WTC11 (cell line): Measurements from ENCODE around the gene CEP170B. TPM values are rescaled to one million over a fixed set of nuclear protein-coding genes. Genes with fewer than 3 reads are reported as not detected.

Source experiments
- ATAC-seq: fragments of 200-7000 bp; cut with Tn5 transposase; 2 replicates; pipeline ENCODE4 v1.10.0; 2021; ENCODE audit warnings: mild to moderate bottlenecking, moderate library complexity
- CTCF ChIA-PET: fragments of 300-600 bp; sonication (Branson Sonifier 250); formaldehyde crosslinking; loops from one replicate; lab custom pipeline; 2021; ENCODE audit warnings: antibody characterized with exemption; lab: Charles Lee
- POLR2A ChIA-PET: fragments of 350-600 bp; sonication (Branson Sonifier 250); formaldehyde crosslinking; loops from one replicate; lab custom pipeline; 2021; ENCODE audit warnings: antibody characterized with exemption; lab: Charles Lee
- DNase-seq: peaks from one replicate; pipeline ENCODE4 v3.0.0; 2021; ENCODE audit warnings: low spot score
- H3K27ac Mint-ChIP-seq: 2 replicates; pipeline ENCODE4 v1.8.0; 2021; ENCODE audit warnings: mixed read lengths
- H3K27me3 Mint-ChIP-seq: 2 replicates; pipeline ENCODE4 v1.8.0; 2021; ENCODE audit warnings: low read depth, mild to moderate bottlenecking, moderate library complexity, mixed read lengths
- H3K36me3 Mint-ChIP-seq: 2 replicates; pipeline ENCODE4 v1.8.0; 2021; ENCODE audit warnings: mixed read lengths
- H3K4me1 Mint-ChIP-seq: 2 replicates; pipeline ENCODE4 v1.8.0; 2022; ENCODE audit warnings: mixed read lengths
- H3K4me3 Mint-ChIP-seq: 2 replicates; pipeline ENCODE4 v1.8.0; 2021; ENCODE audit warnings: mild to moderate bottlenecking, moderate library complexity, mixed read lengths
- H3K9me3 Mint-ChIP-seq: 2 replicates; pipeline ENCODE4 v1.8.0; 2021; ENCODE audit warnings: mixed read lengths
- AFF4 ChIP-seq: sonication (generic); formaldehyde crosslinking; IDR thresholded peaks from 2 replicates; pipeline ENCODE4 v1.8.1; 2023; ENCODE audit warnings: mild to moderate bottlenecking, missing genetic modification reagents, borderline replicate concordance
- AR ChIP-seq: fragments of 250-450 bp; sonication (Bioruptor Pico); IDR thresholded peaks from 2 replicates; pipeline ENCODE4 v1.9.0; 2021; ENCODE audit warnings: mild to moderate bottlenecking
- ATF2 ChIP-seq: sonication (generic); formaldehyde crosslinking; IDR thresholded peaks from 2 replicates; pipeline ENCODE4 v1.8.1; 2022; ENCODE audit warnings: low read depth, missing genetic modification reagents, borderline replicate concordance
- CDX4 ChIP-seq: fragments of 250-450 bp; sonication (Bioruptor Pico); IDR thresholded peaks from 2 replicates; pipeline ENCODE4 v1.9.0; 2021; ENCODE audit warnings: moderate library complexity, mild to moderate bottlenecking, inconsistent platforms, borderline replicate concordance
- CREM ChIP-seq: sonication (generic); formaldehyde crosslinking; IDR thresholded peaks from 2 replicates; pipeline ENCODE4 v1.8.1; 2022; ENCODE audit warnings: mild to moderate bottlenecking, missing genetic modification reagents, moderate library complexity
- CTCF ChIP-seq: fragments of 200-600 bp; IDR thresholded peaks from 2 replicates; pipeline ENCODE4 v1.8.0; 2022; ENCODE audit warnings: antibody characterized with exemption
- E2F4 ChIP-seq: sonication (generic); formaldehyde crosslinking; IDR thresholded peaks from 2 replicates; pipeline ENCODE4 v1.8.1; 2022; ENCODE audit warnings: low read depth, mild to moderate bottlenecking, moderate library complexity, missing genetic modification reagents, borderline replicate concordance
- FOXP1 ChIP-seq: sonication (generic); formaldehyde crosslinking; IDR thresholded peaks from 2 replicates; pipeline ENCODE4 v1.8.0; 2022; ENCODE audit warnings: missing genetic modification reagents, mild to moderate bottlenecking, moderate library complexity, borderline replicate concordance
- JAZF1 ChIP-seq: fragments of 250-450 bp; sonication (Bioruptor Pico); IDR thresholded peaks from 2 replicates; pipeline ENCODE4 v1.9.0; 2021; ENCODE audit warnings: moderate library complexity, mild to moderate bottlenecking, inconsistent platforms
- MAX ChIP-seq: sonication (generic); formaldehyde crosslinking; IDR thresholded peaks from 2 replicates; pipeline ENCODE4 v1.8.0; 2022; ENCODE audit warnings: mild to moderate bottlenecking, missing genetic modification reagents
- RORB ChIP-seq: fragments of 250-450 bp; sonication (Bioruptor Pico); IDR thresholded peaks from 2 replicates; pipeline ENCODE4 v1.9.0; 2021; ENCODE audit warnings: mild to moderate bottlenecking
- STAT6 ChIP-seq: sonication (generic); formaldehyde crosslinking; conservative IDR thresholded peaks from 2 replicates; pipeline ENCODE4 v1.8.1; 2023; ENCODE audit warnings: mild to moderate bottlenecking, low read depth, missing genetic modification reagents, moderate library complexity
- TCF7 ChIP-seq: sonication (generic); formaldehyde crosslinking; IDR thresholded peaks from 2 replicates; pipeline ENCODE4 v1.8.0; 2022; ENCODE audit warnings: mild to moderate bottlenecking, low read depth, missing genetic modification reagents, moderate library complexity
- TP53 ChIP-seq: sonication (generic); formaldehyde crosslinking; IDR thresholded peaks from 2 replicates; pipeline ENCODE4 v1.8.1; 2023; ENCODE audit warnings: mild to moderate bottlenecking, missing genetic modification reagents
- ZBTB21 ChIP-seq: sonication (generic); formaldehyde crosslinking; IDR thresholded peaks from 2 replicates; pipeline ENCODE4 v1.8.1; 2023; ENCODE audit warnings: mild to moderate bottlenecking, missing genetic modification reagents, borderline replicate concordance
- ZNF232 ChIP-seq: sonication (generic); formaldehyde crosslinking; IDR thresholded peaks from 2 replicates; pipeline ENCODE4 v1.8.0; 2022; ENCODE audit warnings: mild to moderate bottlenecking, missing genetic modification reagents
- ZNF512 ChIP-seq: sonication (generic); formaldehyde crosslinking; IDR thresholded peaks from 2 replicates; pipeline ENCODE4 v1.8.1; 2022; ENCODE audit warnings: missing genetic modification reagents, borderline replicate concordance
- total RNA-seq: library from RNA; stranded (reverse); gene quantifications from 3 replicates; pipeline ENCODE4 v1.2.3, GENCODE V29; 2021

The CEP170B gene
- total RNA-seq, 1 experiment from 2014 or later, result 47.0 TPM

GRCh38 chr14:104937161-104937560 lies 72.1 kb downstream of the CEP170B start:
- CTCF ChIA-PET, result interaction anchor here (1.3 to 1.9 kb wide), 3 partner anchors 38 to 168 kb away, joined by 4 to 5 read pairs (median 4); no protein-coding TSS in a partner anchor
- TF ChIP-seq AR (CRISPR knock-in tag), result no peak
- TF ChIP-seq ZNF232 (CRISPR knock-in tag), result no peak
- TF ChIP-seq CTCF, result no peak
- no peak for TF ChIP-seq E2F4 (CRISPR knock-in tag)
- TF ChIP-seq ZNF512 (CRISPR knock-in tag), result no peak
- TF ChIP-seq TCF7 (CRISPR knock-in tag), result no peak
- TF ChIP-seq MAX (CRISPR knock-in tag), result no peak
- no peak for TF ChIP-seq TP53 (CRISPR knock-in tag)
- TF ChIP-seq STAT6 (CRISPR knock-in tag), result no peak
- no peak for TF ChIP-seq FOXP1 (CRISPR knock-in tag)
- TF ChIP-seq ZBTB21 (CRISPR knock-in tag), result no peak
- no peak for TF ChIP-seq AFF4 (CRISPR knock-in tag)
- TF ChIP-seq CREM (CRISPR knock-in tag), result no peak
- TF ChIP-seq ATF2, result no peak
- TF ChIP-seq CDX4 (CRISPR knock-in tag), result no peak
- TF ChIP-seq JAZF1, result no peak
- no peak for TF ChIP-seq RORB (CRISPR knock-in tag)
- DNase-seq (peak; percentile 8), ATAC-seq (no peak)
- POLR2A ChIA-PET, result no interaction called here
- H3K4me1 Mint-ChIP-seq, result no peaks in the 10 kb centered on the region
- no peak overlapping the region for H3K4me3 Mint-ChIP-seq
- no peaks in the 10 kb centered on the region for H3K36me3 Mint-ChIP-seq
- H3K27me3 Mint-ChIP-seq, result peaks cover 76% of the 10 kb centered on the region
- no peak overlapping the region for H3K27ac Mint-ChIP-seq
- 0 out of 2 replicates have a peak, but pooled peaks cover 3% of the 10 kb centered on the region for H3K9me3 Mint-ChIP-seq
